Activated CD4-positive, CD25-positive, alpha-beta regulatory T cell treated with anti-CD3 and anti-CD28 coated beads, Interleukin-2, amount 50 U/mL, for 16 hours (primary cell): ENCODE measurements around the gene KRTAP20-3.

ENCODE experiments used
- DNase-seq: peaks from one replicate; pipeline ENCODE4 v3.0.0-alpha.2; 2020; ENCODE audit warnings: low read depth, low spot score

KRTAP20-3 gene

DNA sequence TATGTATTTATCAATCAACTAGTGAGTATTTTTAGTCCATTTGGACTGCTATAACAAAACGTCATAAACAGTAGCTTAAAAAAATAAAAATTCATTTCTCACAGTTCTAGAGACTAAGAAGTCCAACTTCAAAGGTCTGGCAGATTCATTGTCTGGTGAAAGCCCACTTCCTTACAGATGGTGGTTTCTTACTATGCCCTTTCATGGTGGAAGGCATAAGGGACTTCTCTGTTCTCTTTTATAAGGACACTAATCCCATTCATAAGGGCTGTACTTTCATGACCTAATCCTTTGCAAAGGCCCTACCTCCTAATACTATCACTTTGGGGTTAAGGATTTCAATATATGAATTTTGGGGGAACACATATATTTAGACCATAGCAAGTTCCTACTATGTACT is 37.9 kb downstream of the KRTAP20-3 start:
- DNase-seq, result no peak

DNA sequence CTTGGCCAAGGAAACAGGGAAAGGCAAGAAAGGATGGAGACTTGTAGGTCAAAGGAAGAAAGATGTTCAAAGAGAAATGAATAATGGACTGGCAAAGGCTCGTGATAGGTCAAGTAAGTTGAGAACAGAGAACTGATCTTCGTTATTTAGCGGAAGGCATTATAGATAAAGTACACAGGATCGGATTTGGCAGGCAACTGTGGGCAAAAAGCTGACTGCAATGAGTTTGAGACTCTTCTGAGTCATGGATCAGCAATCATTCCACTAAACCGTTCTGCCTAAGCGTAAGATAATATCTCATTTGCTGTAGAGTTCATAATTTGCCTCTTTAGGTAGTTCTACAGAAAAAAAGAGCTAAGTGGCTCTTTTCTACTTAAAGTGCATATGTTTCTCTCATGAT is 41.8 kb downstream of the KRTAP20-3 start:
- DNase-seq, result no peak

DNA sequence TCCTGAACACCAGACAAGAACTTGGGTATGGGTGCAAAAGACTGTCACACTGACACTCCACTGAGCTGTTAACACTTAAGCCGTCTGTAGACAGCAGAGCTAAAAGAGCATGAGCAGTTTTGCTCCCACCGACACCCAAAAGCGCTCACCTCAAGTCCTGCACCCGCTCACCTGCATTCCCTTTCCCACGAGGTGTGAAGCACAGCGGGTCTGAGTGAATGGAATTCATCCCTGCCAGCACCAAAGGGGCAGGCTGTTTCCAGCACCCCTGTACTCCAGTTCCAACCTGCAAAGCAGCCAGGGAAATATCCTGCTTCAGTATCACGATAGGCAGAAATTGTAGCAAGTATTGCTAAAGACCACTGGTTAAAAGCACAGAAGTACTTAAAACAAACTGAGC is 47.2 kb downstream of the KRTAP20-3 start:
- no peak for DNase-seq
